SU-DHL-6 (cell line): Measurements from ENCODE around the gene ZNF138.

Experiments
- EZH2phosphoT487 ChIP-seq: fragments of 200-600 bp; sonication (generic), shearing (Covaris generic); conservative IDR thresholded peaks from 2 replicates; pipeline ENCODE4 v1.6.1; 2018; ENCODE audit warnings: mild to moderate bottlenecking, antibody characterized with exemption, low read length, moderate library complexity, mixed read lengths
- TF ChIP-seq, protein P1 (sequence below): fragments of 200-600 bp; sonication (generic); IDR thresholded peaks from one replicate; pipeline ENCODE4 v1.5.1; 2017; ENCODE audit warnings: antibody characterized with exemption, mild to moderate bottlenecking, low read length, moderate library complexity; ENCODE audit not compliant: insufficient read depth, poor library complexity, severe bottlenecking

GRCh38 chr7:64863969-64864368 lies 69.7 kb downstream of the ZNF138 start:
- TF ChIP-seq, protein P1, sequence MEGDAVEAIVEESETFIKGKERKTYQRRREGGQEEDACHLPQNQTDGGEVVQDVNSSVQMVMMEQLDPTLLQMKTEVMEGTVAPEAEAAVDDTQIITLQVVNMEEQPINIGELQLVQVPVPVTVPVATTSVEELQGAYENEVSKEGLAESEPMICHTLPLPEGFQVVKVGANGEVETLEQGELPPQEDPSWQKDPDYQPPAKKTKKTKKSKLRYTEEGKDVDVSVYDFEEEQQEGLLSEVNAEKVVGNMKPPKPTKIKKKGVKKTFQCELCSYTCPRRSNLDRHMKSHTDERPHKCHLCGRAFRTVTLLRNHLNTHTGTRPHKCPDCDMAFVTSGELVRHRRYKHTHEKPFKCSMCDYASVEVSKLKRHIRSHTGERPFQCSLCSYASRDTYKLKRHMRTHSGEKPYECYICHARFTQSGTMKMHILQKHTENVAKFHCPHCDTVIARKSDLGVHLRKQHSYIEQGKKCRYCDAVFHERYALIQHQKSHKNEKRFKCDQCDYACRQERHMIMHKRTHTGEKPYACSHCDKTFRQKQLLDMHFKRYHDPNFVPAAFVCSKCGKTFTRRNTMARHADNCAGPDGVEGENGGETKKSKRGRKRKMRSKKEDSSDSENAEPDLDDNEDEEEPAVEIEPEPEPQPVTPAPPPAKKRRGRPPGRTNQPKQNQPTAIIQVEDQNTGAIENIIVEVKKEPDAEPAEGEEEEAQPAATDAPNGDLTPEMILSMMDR = no peak
- TF ChIP-seq EZH2phosphoT487 = no peak
